GM12801 (cell line): Measurements from ENCODE around the gene DNAJB6.

Source experiments
- CTCF ChIP-seq: IDR thresholded peaks from one replicate; pipeline ENCODE4 v1.5.1; 2011; ENCODE audit warnings: control low read depth; ENCODE audit not compliant: insufficient read length; ENCODE audit errors: extremely low read depth

DNAJB6 gene

GRCh38 chr7:157405914-157406810 lies 69.4 kb downstream of the DNAJB6 start:
- TF ChIP-seq CTCF = no peak

DNA sequence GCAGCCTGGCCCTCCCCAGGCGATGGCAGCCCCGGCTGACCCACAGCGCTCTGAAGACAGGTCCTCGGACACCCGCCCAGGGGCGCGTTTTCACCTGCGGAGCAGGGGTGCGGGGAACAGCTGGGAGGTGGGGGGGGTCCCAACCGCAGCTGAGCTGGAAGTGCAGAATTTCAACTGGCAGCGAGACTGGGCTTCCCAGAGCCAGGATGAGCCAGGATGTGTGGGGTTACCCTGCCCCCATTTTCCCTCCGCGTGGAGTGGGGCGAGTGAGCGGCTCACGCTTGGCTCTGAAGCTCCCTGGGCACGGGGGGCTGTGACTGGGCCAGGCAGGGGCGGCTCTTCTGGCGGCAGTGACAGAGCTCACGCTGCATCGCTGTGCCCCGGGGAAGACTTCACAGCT lies 70.2 kb downstream of the DNAJB6 start:
- no peak for TF ChIP-seq CTCF

DNA sequence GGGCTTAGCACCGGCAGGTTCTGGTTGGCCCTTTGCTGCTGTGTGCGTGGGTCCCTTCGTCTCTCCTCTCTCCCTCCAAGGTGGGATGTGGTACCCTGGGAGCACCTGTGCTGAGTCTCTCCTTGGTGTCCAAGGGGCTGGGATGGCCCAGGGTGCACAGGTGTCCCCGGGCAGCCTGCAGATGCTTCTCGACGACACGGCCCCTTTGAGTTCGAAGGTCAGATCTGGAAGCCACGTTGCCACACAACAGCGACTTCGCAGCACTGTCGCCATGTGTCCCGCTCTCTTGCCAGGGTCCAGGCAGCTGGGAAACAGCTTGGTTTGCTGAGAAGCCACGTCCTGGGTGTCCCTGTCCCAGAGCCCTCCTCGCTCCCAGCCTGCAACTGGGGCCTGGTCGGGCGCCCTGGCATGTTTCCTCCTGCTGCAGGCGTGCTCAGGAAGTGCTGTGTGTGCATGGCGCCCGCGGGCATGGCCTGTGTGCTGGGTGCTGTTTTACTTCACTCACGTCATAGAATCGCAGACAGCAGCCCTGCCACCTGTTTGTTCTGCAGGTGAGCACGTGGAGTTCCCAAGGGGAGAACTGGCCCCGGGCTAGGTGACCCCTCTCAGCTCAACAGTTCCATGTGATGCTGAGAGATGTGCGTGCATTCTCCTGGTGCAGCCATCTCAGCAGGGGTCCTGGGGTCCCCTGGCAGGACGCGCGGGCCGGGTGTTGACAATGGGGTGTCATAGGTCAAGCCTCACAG lies 70.9 kb downstream of the DNAJB6 start:
- TF ChIP-seq CTCF = no peak

DNA sequence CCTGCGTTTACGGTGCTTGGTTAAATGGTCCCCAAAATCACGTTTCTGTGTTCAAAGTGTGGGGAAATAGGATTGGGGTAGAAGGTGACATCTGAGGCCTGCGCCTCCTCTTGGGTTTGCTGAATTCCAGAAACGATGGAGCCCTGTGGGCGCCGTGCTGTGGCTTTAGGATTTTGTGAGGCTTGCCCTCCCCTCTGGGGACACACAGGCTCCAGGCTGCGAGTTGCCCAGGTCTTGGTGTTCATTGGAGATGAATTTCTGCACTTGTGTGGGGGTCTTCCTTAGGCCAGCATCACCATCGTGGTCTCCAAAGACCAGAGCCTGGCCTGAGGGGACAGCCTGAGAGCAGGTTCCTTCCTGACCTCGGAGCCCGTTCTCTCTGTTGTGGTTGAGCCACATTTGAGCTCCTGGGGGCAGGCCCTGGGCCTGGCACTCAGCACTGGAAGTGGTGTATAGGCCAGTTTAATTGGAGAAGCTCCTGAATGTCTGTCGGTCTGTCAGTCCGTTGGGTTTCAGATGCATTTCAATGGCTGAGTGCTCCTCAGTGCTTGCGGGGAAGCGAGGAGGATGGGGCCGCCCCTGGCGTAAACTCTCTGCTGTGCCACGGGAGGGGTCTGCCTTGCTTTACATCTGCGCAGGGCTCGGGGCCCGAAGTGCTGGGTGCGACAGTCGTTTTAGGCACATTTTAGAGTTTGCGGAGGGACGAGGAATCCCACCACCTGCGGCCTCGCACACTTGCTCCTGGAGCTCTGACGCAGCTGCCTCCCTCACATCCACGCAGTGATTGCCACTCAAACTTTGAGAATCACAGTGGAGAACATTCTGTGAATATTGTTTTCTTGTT lies 71.7 kb downstream of the DNAJB6 start:
- no peak for TF ChIP-seq CTCF

- TF ChIP-seq CTCF = no peak
These were observed 72.4 kb downstream of the DNAJB6 start for GRCh38 chr7:157409149-157409752.

- no peak for TF ChIP-seq CTCF
These were observed 73.2 kb downstream of the DNAJB6 start for GRCh38 chr7:157409753-157410727.
